Panc1 (cell line): ENCODE measurements around the gene KAZN.

ENCODE experiments used
- CTCF ChIP-seq: fragments of 450-650 bp; IDR thresholded peaks from 2 replicates; pipeline ENCODE4 v1.5.1; 2017; ENCODE audit warnings: mild to moderate bottlenecking
- POLR2AphosphoS5 ChIP-seq: IDR thresholded peaks from 2 replicates; pipeline ENCODE4 v1.6.1; 2012; ENCODE audit warnings: mild to moderate bottlenecking, low read depth, low read length, moderate library complexity
- REST ChIP-seq, 2 experiments: IDR thresholded peaks; 2 replicates each; pipeline ENCODE4 v1.6.1; 2011 to 2012; ENCODE audit warnings: low read depth in 2 of 2, control low read depth in 1 of 2, low read length in 1 of 2, mild to moderate bottlenecking in 1 of 2, moderate library complexity in 1 of 2; ENCODE audit not compliant: insufficient read depth in 1 of 2
- TCF7L2 ChIP-seq: IDR thresholded peaks from 2 replicates; pipeline ENCODE4 v1.6.1; 2011; ENCODE audit warnings: mild to moderate bottlenecking, low read depth, low read length, inconsistent platforms

GRCh38 chr1:14677292-14677971, 78.9 kb downstream of the KAZN start:
- TF ChIP-seq POLR2AphosphoS5 (no peak), CTCF (no peak), TCF7L2 (no peak), REST (IDR thresholded peaks at IDR 0.05; ENCODE audit: insufficient read depth in 1 of 2, low read depth in 2 of 2, low read length in 1 of 2) (no peak)
